ENCODE data around the gene FAP.

Gene FAP

GRCh38 chr2:162242586-162243280 lies 512 bp downstream of the FAP start:
- peak; percentile 42 for DNase-seq

GRCh38 chr2:162241571-162241970 lies 1.7 kb downstream of the FAP start:
- DNase-seq, result no peak

GRCh38 chr2:162234620-162235462 lies 8.4 kb downstream of the FAP start:
- no peak for DNase-seq

DNA sequence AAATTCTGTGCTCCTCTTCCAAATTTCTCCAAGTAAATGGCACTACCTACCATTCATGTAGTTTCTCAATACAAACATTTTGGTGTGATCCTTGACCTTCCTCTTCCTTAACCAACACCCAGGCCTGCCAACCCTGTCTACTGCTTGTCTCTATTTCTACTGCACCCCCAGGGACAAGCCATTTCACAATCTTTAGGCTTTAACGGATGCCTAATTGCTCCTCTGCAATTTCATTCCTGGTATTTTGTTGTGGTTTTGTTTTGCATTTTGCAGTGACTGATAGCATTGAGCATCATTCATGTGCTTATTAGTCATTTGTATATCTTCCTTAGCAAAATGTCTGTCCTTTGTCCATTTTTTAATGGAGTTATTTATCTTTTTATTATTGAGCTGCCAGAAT lies 10.0 kb downstream of the FAP start:
- peak; percentile 94 for DNase-seq

GRCh38 chr2:162232671-162233070 lies 10.6 kb downstream of the FAP start:
- DNase-seq, result peak; percentile 13

DNA sequence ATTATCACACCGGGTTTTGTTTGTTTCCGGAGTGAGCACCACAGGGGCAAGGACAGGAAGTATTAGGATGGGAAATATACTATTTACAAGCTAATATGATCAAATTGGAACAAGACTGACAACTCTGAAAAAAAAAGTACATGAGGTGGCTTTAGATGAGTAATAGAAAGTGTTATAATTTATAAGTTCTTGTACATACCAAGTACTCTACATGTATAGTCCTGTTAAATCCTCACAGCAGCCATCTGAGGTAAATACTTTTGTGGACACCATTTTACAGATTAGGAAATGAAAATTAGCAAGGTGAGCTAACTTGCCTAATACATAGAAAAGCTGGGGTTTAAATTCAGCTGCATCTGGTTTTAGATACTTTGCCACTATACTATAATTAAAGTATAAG lies 11.2 kb downstream of the FAP start:
- no peak for DNase-seq

DNA sequence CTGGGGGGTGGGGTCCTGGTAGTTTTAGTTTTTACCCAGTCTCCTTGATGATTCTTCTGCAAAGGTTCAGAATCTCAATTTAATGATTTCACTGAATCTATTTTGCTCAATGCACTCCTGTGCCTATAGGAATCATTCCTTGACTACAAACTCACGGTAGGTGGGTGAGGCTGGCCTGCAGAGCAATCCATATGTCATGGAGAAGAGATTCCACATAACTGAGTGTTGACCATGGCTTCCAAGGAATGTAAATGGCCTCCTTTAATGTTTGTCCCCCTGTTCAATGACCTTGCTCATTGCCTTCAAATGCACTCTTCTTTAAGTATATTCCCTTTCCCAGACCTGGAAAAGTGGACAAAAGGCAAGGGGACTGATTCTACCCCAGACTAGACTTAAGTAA lies 12.5 kb downstream of the FAP start:
- no peak for DNase-seq

DNA sequence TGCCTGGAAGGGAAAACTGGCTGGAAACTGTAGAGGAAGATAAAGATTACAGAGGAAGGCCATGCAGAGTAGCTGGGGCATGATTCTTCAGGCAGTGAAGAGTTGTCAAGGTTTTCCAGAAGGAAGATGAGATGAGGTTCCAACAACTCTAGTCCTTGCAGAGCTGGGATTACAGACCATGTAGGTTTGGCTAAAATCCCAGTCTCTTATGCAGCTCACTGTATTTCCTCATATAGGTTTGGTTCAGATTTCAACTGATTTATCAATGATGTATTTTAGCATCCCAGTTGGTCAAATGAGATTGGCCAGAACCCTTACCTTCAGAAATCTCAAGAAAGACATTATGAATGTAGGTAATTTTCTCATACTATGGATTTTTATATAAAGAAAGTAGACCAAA lies 16.4 kb downstream of the FAP start:
- DNase-seq, result no peak

DNA sequence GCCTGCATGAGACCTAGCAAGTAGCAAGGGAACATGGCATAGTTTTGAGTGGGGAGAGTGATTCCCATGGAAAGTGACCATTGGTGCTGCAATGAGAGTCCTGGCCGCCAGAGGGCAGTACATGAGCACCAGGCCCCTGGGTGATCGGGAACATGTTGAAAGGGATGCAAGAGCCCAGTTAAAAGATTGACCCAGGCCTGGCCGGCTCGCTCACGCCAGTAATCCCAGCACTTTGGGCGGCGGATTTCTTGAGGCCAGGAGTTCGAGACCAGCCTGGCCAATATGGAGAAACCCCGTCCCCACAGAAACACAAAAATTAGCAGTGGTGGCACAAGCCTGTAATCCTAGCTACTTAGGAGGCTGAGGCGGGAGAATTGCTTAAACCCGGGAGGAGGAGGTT lies 22.2 kb downstream of the FAP start:
- DNase-seq, result peak; percentile 56

GRCh38 chr2:162220368-162220767 lies 22.9 kb downstream of the FAP start:
- no peak for DNase-seq

- DNase-seq, result no peak
Measured at GRCh38 chr2:162219426-162219825, 23.8 kb downstream of the FAP start.

- DNase-seq, result no peak
Measured at GRCh38 chr2:162217598-162217997, 25.6 kb downstream of the FAP start.

DNA sequence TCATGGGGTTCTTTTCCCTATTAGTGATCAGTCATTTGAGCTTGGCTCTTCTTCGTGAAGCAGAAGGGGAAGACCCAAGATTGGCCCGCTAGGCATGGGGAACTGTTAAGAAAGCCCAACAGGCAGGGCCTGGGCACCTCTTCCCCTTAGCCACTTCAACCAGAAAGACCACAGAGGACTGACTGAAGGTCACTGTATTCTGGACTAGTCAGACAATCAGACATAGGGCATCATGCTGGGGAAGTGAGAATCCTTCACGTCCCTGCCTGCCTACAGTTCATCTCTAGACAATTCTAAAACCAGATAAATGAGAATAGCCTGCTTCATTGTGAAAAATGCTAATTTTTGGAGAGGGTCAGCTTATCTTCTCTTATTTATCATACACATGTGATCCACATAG lies 28.1 kb downstream of the FAP start:
- DNase-seq, result peak; percentile 64

GRCh38 chr2:162212366-162212765 lies 30.9 kb downstream of the FAP start:
- no peak for DNase-seq

DNA sequence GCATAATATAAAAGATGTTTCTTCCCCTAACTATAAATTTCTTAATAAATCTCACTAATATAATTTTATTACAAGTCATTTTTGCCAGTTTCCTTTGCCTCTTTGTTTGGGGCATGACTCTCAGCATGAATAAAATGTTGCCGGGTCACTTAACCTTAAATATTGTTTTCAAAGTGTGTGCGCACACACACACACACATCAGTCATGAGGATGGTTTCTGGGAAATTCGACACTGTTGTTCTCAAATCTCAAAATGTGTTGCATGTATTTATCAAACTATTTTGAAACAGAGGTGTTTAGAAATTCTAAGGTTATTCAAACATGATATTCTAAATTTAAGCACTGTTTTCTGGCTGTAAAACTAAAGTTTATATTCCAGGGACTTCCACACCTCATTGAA lies 31.5 kb downstream of the FAP start:
- no peak for DNase-seq

- no peak for DNase-seq
Measured at GRCh38 chr2:162210385-162210784, 32.9 kb downstream of the FAP start.

DNA sequence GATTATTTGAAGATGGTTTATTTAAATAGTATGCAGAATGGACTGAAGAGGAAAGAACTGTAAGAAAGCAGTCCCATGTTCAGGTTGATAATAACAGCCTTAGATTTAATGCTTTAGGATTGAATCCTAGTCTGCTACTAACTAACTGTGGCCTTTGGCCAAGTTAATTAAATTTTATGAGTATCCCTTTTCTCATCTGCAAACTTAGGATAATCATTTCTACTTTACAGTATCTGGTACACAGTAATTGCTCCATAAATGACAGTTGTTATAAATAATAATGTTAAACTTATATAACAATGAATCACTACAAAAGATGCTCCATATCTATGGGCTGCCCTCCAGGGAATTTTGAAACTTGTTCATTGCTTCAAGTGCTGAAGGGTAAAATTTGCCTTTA lies 41.0 kb downstream of the FAP start:
- DNase-seq, result no peak

DNA sequence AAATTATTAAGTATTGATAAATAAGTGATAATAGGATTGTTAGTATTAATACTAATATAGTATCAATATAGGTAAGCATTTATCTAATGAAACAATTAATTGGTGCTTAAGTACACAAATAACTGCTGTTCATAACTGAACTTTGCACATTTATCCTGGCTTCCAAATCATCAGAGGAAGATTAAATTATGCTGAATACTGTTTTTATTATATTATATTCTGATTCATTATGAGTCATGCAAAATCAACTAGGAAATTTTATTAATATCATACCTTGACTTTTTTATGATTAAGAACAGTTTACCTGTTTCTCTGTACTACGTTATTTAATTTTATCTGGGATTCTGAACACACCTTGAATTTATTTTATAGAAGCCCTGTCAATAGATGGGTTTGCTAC lies 42.6 kb downstream of the FAP start:
- DNase-seq, result no peak

- no peak for DNase-seq
Measured at GRCh38 chr2:162199913-162200312, 43.3 kb downstream of the FAP start.

- DNase-seq, result no peak
Measured at GRCh38 chr2:162198239-162198638, 45.0 kb downstream of the FAP start.

GRCh38 chr2:162197069-162197825 lies 46.0 kb downstream of the FAP start:
- DNase-seq, result no peak

DNA sequence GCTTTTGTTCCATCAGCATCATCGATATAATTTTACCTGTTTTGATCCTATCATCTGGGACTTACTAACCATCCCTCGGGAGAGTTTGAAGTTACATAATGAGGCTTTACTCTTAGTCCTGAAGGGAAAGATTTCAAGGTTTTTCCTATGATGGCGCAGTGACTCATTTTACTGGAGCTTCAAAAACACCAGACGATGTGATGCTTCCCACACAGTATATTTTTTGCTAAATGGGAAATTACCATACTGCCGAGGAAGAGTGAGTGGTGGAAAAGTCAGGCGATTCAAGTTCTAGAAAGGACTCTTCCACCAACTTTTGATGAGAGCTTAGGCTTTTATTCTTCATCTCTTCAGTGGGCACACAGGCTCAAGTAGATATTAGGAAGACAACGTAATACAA lies 46.6 kb downstream of the FAP start:
- DNase-seq, result no peak

DNA sequence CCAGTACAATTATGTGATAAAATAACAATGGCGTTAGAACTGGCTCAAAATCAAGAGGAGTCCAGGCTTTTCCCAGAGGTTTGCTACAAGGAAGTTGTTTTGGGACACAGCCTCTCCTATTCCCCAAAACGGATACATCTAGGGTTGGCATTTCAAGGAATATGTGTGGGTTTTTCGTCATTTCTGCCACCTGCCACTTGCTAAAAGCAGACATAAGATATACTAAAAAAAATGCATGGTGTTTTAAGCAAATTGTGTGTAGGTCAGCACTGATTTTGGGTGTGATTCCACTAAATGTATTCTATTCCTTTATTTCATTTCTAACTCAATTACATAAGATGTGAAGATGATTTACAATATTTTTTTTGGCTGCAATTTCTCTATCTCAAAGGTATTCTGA lies 54.8 kb downstream of the FAP start:
- no peak for DNase-seq
